Measurements from ENCODE around the gene CNOT1.

GRCh38 chr16:58614860-58615259, 14.8 kb downstream of the CNOT1 start:
- TF ChIP-seq CTCF (IDR thresholded peaks at IDR 0.05; ENCODE audit: low read depth, low read length): no peak
- TF ChIP-seq MYC (IDR thresholded peaks at IDR 0.05; ENCODE audit: low read depth, low read length): no peak
- TF ChIP-seq POLR2A (IDR thresholded peaks at IDR 0.05; ENCODE audit: extremely low read depth, insufficient read length): no peak

Data from NB4 (cell line).